HCT116 (cell line): ENCODE measurements around the gene CISTR.

Source experiments
- EZH2 ChIP-seq: fragments of 200-600 bp; sonication (generic); IDR thresholded peaks from 2 replicates; pipeline ENCODE4 v1.6.1; 2017; ENCODE audit warnings: antibody characterized with exemption, mixed run types
- ZNF274 ChIP-seq: fragments of 200-500 bp; sonication (Bioruptor generic); IDR thresholded peaks from 2 replicates; pipeline ENCODE4 v1.6.1; 2014; ENCODE audit warnings: mild to moderate bottlenecking, low read depth, low read length, inconsistent platforms
- TF ChIP-seq, protein P1 (sequence below), 3 experiments: fragments of 200-600 bp in 1 of 3; sonication (generic) in 1 of 3; IDR thresholded peaks in 2 of 3; conservative IDR thresholded peaks in 1 of 3; 2 replicates each; pipeline ENCODE4 v1.5.1; 2012 to 2017; ENCODE audit warnings: low read depth in 2 of 3, low read length in 2 of 3, antibody characterized with exemption in 1 of 3, borderline replicate concordance in 1 of 3, control low read depth in 1 of 3, mild to moderate bottlenecking in 1 of 3, mixed read lengths in 1 of 3, mixed run types in 1 of 3, moderate library complexity in 1 of 3; ENCODE audit not compliant: insufficient read depth in 1 of 3

DNA sequence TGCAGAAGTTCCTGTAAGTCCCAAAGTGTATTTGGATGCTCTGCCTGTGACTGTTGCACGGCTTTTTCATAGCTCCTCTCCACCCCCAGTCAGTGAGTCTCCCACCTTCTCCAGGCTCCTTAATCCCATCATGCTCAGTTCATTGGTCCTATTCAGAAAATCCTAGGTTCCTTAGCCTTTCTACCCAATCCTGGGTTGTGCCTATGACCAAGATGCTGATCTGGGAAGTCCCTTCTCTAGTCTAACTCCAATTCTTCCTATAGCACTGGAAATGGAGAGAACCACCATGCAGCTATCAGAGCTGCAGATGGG lies 7.7 kb downstream of the CISTR start:
- TF ChIP-seq, protein P1, sequence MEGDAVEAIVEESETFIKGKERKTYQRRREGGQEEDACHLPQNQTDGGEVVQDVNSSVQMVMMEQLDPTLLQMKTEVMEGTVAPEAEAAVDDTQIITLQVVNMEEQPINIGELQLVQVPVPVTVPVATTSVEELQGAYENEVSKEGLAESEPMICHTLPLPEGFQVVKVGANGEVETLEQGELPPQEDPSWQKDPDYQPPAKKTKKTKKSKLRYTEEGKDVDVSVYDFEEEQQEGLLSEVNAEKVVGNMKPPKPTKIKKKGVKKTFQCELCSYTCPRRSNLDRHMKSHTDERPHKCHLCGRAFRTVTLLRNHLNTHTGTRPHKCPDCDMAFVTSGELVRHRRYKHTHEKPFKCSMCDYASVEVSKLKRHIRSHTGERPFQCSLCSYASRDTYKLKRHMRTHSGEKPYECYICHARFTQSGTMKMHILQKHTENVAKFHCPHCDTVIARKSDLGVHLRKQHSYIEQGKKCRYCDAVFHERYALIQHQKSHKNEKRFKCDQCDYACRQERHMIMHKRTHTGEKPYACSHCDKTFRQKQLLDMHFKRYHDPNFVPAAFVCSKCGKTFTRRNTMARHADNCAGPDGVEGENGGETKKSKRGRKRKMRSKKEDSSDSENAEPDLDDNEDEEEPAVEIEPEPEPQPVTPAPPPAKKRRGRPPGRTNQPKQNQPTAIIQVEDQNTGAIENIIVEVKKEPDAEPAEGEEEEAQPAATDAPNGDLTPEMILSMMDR (IDR thresholded peaks at IDR 0.05 in 2 of 3, conservative IDR thresholded peaks at IDR 0.05 in 1 of 3; ENCODE audit: borderline replicate concordance in 1 of 3, insufficient read depth in 1 of 3, low read depth in 2 of 3, low read length in 2 of 3) = no peak
- TF ChIP-seq EZH2 (no peak), ZNF274 (no peak)
